ENCODE data around the gene IZUMO1. TPM values are rescaled to one million over a fixed set of nuclear protein-coding genes. Genes with fewer than 3 reads are reported as not detected.

IZUMO1 gene
- total and polyA plus RNA-seq, 2 of the 13 experiments (the other 11 are each of a cell fraction or from before 2014, with no cell fraction given): 0.07 to 0.22 TPM

GRCh38 chr19:48738557-48739403 lies 7.9 kb downstream of the IZUMO1 start (continued):
- TF ChIP-seq, protein P1, sequence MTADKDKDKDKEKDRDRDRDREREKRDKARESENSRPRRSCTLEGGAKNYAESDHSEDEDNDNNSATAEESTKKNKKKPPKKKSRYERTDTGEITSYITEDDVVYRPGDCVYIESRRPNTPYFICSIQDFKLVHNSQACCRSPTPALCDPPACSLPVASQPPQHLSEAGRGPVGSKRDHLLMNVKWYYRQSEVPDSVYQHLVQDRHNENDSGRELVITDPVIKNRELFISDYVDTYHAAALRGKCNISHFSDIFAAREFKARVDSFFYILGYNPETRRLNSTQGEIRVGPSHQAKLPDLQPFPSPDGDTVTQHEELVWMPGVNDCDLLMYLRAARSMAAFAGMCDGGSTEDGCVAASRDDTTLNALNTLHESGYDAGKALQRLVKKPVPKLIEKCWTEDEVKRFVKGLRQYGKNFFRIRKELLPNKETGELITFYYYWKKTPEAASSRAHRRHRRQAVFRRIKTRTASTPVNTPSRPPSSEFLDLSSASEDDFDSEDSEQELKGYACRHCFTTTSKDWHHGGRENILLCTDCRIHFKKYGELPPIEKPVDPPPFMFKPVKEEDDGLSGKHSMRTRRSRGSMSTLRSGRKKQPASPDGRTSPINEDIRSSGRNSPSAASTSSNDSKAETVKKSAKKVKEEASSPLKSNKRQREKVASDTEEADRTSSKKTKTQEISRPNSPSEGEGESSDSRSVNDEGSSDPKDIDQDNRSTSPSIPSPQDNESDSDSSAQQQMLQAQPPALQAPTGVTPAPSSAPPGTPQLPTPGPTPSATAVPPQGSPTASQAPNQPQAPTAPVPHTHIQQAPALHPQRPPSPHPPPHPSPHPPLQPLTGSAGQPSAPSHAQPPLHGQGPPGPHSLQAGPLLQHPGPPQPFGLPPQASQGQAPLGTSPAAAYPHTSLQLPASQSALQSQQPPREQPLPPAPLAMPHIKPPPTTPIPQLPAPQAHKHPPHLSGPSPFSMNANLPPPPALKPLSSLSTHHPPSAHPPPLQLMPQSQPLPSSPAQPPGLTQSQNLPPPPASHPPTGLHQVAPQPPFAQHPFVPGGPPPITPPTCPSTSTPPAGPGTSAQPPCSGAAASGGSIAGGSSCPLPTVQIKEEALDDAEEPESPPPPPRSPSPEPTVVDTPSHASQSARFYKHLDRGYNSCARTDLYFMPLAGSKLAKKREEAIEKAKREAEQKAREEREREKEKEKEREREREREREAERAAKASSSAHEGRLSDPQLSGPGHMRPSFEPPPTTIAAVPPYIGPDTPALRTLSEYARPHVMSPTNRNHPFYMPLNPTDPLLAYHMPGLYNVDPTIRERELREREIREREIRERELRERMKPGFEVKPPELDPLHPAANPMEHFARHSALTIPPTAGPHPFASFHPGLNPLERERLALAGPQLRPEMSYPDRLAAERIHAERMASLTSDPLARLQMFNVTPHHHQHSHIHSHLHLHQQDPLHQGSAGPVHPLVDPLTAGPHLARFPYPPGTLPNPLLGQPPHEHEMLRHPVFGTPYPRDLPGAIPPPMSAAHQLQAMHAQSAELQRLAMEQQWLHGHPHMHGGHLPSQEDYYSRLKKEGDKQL (CRISPR knock-in tag; IDR thresholded peaks at IDR 0.05; ENCODE audit: low read depth): peak; percentile 18
- no peak; the same call in 1 of the 2 replicates for TF ChIP-seq ZNF589 (CRISPR knock-in tag; conservative IDR thresholded peaks at IDR 0.05)
- TF ChIP-seq SKI (IDR thresholded peaks at IDR 0.05; ENCODE audit: partially characterized antibody): no peak
- 0 out of 2 replicates have a peak, but pooled peaks have one; percentile 29 for TF ChIP-seq FOXK2 (IDR thresholded peaks at IDR 0.05)
- TF ChIP-seq KLF15 (CRISPR knock-in tag; IDR thresholded peaks at IDR 0.05; ENCODE audit: borderline replicate concordance): no peak; the same call in 1 of the 2 replicates
- TF ChIP-seq ZFX (CRISPR knock-in tag; IDR thresholded peaks at IDR 0.05; ENCODE audit: low read depth): peak; percentile 92
- TF ChIP-seq BRCA1 (CRISPR knock-in tag; IDR thresholded peaks at IDR 0.05): no peak
- TF ChIP-seq SIN3A (IDR thresholded peaks at IDR 0.05; ENCODE audit: borderline replicate concordance, low read depth, low read length): no peak
- TF ChIP-seq NR2F1 (CRISPR knock-in tag; IDR thresholded peaks at IDR 0.05): no peak
- TF ChIP-seq, protein P2, sequence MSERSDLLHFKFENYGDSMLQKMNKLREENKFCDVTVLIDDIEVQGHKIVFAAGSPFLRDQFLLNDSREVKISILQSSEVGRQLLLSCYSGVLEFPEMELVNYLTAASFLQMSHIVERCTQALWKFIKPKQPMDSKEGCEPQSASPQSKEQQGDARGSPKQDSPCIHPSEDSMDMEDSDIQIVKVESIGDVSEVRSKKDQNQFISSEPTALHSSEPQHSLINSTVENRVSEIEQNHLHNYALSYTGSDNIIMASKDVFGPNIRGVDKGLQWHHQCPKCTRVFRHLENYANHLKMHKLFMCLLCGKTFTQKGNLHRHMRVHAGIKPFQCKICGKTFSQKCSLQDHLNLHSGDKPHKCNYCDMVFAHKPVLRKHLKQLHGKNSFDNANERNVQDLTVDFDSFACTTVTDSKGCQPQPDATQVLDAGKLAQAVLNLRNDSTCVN (CRISPR knock-in tag; IDR thresholded peaks at IDR 0.05; ENCODE audit: borderline replicate concordance): no peak
- TF ChIP-seq ZNF569 (CRISPR knock-in tag; IDR thresholded peaks at IDR 0.05; ENCODE audit: borderline replicate concordance): no peak
- TF ChIP-seq MXI1 (IDR thresholded peaks at IDR 0.05; ENCODE audit: borderline replicate concordance, low read depth, low read length): peak; percentile 41; the same call in 1 of the 3 replicates
- TF ChIP-seq ZNF296 (CRISPR knock-in tag; conservative IDR thresholded peaks at IDR 0.05): no peak
- TF ChIP-seq ZNF605 (CRISPR knock-in tag; IDR thresholded peaks at IDR 0.05): no peak
- peak; percentile 52; the same call in 1 of the 2 replicates for TF ChIP-seq ZNF761 (CRISPR knock-in tag; conservative IDR thresholded peaks at IDR 0.05)
- no peak for TF ChIP-seq ZNF615 (CRISPR knock-in tag; IDR thresholded peaks at IDR 0.05; ENCODE audit: borderline replicate concordance)
- TF ChIP-seq PRMT3 (CRISPR knock-in tag; IDR thresholded peaks at IDR 0.05; ENCODE audit: borderline replicate concordance, low read depth): 0 out of 2 replicates have a peak, but pooled peaks have one; percentile 59
- peak; percentile 49 for TF ChIP-seq HNRNPLL (IDR thresholded peaks at IDR 0.05; ENCODE audit: low read depth, low read length, poor library complexity, severe bottlenecking)
- peak; percentile 6; the same call in 1 of the 2 replicates for TF ChIP-seq SP5 (CRISPR knock-in tag; IDR thresholded peaks at IDR 0.05; ENCODE audit: borderline replicate concordance, low read depth)
- peak; percentile 62; the same call in 1 of the 2 replicates for TF ChIP-seq CREBL2 (CRISPR knock-in tag; IDR thresholded peaks at IDR 0.05; ENCODE audit: borderline replicate concordance)
- peak; percentile 59; the same call in 1 of the 2 replicates for TF ChIP-seq ZNF274 (CRISPR knock-in tag; IDR thresholded peaks at IDR 0.05)

All from HepG2 (cell line).